ENCODE results near the gene TMEM31.

TMEM31 gene

DNA sequence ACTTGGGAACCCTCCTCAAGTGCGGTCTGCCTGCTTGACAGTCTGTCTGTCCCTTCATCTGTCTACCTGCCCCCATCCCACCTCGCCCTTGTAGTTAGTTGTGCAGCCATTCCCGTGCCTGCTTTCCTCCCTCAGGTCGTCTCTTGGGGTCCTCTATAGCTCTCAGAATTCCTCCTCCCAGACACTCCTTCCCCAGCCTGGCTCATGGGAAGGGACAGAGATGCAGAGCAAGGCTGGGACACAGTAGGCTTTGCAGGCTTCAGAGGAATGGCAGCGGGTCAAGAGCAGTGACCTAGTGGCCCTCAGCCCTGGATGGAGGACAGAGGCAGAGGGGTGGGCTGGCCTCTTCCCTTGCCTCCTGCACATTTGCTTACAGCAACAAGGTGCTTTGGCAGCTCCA is 18.3 kb downstream of the TMEM31 start:
- Histone ChIP-seq H3K4me3 (ENCODE audit: low read length) (no peak overlapping the region), H3K27me3 (ENCODE audit: control insufficient read depth, insufficient read depth, low read length) (peaks cover 15% of the 10 kb centered on the region), H3K9ac (ENCODE audit: low read depth, low read length) (no peak overlapping the region), H3K9me3 (replicated peaks; ENCODE audit: low read length) (no peaks in the 10 kb centered on the region), H3K4me2 (ENCODE audit: low read length) (no peak overlapping the region), H3K36me3 (ENCODE audit: insufficient read depth, low read length) (no peaks in the 10 kb centered on the region), H3K4me1 (ENCODE audit: control insufficient read depth, insufficient read depth, low read length) (peaks cover 32% of the 10 kb centered on the region)

DNA sequence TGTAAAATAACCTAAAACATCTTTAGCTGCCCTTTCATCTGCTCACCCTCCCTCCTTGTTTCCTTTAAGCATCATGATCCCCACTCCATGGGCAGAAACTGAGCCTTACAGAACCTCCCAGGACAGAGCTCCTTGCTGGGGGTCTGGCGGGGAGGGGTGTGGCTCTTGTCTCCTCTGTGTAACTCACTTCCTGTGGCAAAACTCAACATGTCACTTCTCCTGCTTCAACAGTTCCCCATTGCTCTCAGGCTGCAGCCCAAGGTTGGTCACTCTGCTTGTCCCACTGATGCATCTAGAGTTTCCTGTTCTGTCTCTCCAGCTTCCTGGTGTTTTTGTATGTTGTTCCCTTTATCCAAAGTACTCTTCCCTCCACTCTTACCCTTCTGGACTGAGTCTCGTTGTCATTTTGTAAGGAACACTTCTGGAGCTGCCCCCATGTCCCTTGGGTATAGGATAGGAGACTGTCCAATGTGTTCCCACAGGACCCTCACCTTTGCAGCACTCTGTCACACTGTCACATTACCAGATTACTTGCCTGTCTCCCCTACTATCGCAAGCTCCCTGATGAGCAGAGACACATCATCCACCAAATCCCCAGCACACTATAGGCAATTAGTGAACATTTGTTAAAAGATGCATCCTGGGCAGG is 19.6 kb downstream of the TMEM31 start:
- Histone ChIP-seq H3K9ac (ENCODE audit: low read depth, low read length) (peak overlapping the region; percentile 65), H3K27me3 (ENCODE audit: control insufficient read depth, insufficient read depth, low read length) (peaks cover 13% of the 10 kb centered on the region), H3K36me3 (ENCODE audit: insufficient read depth, low read length) (no peaks in the 10 kb centered on the region), H3K4me2 (ENCODE audit: low read length) (peak overlapping the region; percentile 23), H3K9me3 (replicated peaks; ENCODE audit: low read length) (no peaks in the 10 kb centered on the region), H3K4me1 (ENCODE audit: control insufficient read depth, insufficient read depth, low read length) (peaks cover 32% of the 10 kb centered on the region), H3K4me3 (ENCODE audit: low read length) (no peak overlapping the region)

DNA sequence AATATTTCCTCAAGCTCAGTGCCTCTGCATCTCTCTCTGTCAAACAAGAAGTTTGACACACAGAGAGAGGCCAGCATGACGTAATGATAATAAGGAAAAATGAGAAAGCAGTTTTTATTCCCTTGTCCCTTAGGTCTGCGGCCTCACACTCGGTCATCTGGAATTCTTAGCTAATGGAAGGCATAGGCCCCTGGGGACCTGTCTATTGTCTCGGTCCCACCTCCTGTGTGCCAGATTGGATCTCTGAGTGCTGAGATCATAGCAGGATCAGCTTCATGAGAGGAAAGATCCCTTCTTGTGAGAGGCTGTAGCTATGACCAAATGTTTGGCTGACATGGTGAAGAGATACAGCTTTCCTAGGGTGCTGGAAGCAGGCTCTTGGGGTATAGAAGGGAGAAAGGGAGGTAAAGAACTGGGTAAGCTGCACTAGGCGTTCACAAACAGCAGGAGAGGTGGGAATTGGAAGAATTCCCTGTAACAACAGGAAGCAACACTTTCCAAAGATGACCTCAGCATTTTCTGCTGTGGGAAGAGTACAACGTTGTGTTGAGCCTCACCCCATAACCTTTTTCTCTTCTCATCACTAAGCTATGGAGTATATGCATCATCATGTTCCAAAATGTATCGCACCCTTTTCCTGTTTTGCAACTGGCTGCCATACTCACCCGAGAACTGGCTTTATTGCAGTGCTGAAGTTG is 20.2 kb downstream of the TMEM31 start:
- Histone ChIP-seq H3K27me3 (ENCODE audit: control insufficient read depth, insufficient read depth, low read length) (peaks cover 10% of the 10 kb centered on the region), H3K36me3 (ENCODE audit: insufficient read depth, low read length) (no peaks in the 10 kb centered on the region), H3K4me3 (ENCODE audit: low read length) (no peak overlapping the region), H3K9me3 (replicated peaks; ENCODE audit: low read length) (no peaks in the 10 kb centered on the region), H3K9ac (ENCODE audit: low read depth, low read length) (peak overlapping the region; percentile 65), H3K4me1 (ENCODE audit: control insufficient read depth, insufficient read depth, low read length) (peaks cover 32% of the 10 kb centered on the region), H3K4me2 (ENCODE audit: low read length) (peak overlapping the region; percentile 40)

DNA sequence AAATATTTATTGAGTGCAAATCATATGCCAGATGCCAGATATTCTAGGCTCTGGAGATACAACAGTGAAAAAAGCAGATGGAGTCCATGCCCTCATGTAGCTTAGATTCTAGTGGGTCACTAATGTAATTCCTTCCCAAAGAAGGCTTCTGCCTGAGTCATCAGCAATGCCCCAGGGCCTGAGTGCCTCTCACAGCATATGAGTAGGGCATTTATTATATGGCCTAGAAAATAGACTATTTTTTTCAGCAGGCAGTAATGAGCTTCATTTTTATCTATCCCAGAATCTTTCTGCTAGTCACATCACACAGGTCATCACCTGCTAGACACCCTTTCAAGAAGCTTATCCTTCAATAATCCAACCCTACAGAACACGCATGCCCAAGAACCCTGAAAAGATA is 22.3 kb downstream of the TMEM31 start:
- Histone ChIP-seq H3K4me1 (ENCODE audit: control insufficient read depth, insufficient read depth, low read length) (peaks cover 32% of the 10 kb centered on the region), H3K4me2 (ENCODE audit: low read length) (no peak overlapping the region), H3K9me3 (replicated peaks; ENCODE audit: low read length) (no peaks in the 10 kb centered on the region), H3K27me3 (ENCODE audit: control insufficient read depth, insufficient read depth, low read length) (peaks cover 2% of the 10 kb centered on the region), H3K9ac (ENCODE audit: low read depth, low read length) (no peak overlapping the region), H3K36me3 (ENCODE audit: insufficient read depth, low read length) (no peaks in the 10 kb centered on the region), H3K4me3 (ENCODE audit: low read length) (no peak overlapping the region)

DNA sequence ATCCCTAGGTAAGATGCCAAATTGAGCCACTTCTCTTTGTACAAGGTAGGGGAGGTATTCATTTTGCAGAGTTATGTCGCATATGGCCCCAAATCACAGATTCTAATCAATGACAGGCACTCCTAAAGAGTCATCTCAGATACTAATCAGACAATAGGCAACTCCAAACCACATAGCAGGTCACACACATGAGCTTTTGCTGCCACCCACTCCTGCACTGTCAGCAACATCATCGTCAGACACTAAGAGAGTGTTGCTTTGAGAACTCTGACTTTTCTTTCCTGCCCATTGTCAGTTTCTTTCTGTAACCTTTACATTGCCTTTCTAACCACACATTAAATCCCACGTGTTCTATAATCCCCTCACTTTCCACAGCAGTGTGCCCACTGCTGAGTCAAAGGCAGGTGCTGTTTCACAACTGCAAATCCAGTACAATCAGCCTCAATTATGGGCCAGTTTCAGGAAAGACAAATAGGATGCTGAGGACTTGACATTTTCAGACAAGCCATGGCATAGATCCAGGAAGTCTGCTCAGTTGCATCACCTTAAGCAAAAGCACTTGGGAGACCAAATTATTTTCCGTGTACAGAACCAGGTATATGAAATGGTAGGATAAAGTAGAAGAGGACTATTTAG is 23.5 kb downstream of the TMEM31 start:
- no peak overlapping the region for H3K4me2 ChIP-seq (ENCODE audit: low read length)
- no peaks in the 10 kb centered on the region for H3K27me3 ChIP-seq (ENCODE audit: control insufficient read depth, insufficient read depth, low read length)

DNA sequence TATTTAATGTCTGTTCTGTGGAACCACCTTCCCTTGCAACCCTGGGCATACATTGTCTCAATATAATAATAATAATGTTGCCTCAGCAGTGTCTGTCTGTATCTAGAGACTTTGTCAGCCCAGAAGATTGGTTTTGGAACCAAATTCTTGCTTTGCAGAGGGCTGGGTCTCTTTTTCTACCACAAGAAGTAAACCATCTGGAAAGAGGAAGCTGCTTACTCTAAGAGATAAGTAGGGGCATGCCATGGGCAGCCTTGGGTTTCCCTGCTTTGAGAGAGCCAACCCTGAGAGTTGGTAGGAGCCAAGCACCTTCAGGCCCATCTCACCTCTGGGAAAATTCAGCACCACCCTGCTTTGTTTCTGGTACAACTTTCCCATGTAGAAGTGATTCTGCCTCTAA is 27.0 kb downstream of the TMEM31 start:
- H3K9ac ChIP-seq (ENCODE audit: low read depth, low read length): no peak overlapping the region
- H3K36me3 ChIP-seq (ENCODE audit: insufficient read depth, low read length): no peaks in the 10 kb centered on the region
- H3K27me3 ChIP-seq (ENCODE audit: control insufficient read depth, insufficient read depth, low read length): no peaks in the 10 kb centered on the region

More for the DNA sequence above, 23.5 kb downstream of the TMEM31 start:
- H3K4me3 ChIP-seq (ENCODE audit: low read length): no peak overlapping the region
- no peak overlapping the region for H3K9ac ChIP-seq (ENCODE audit: low read depth, low read length)
- no peaks in the 10 kb centered on the region for H3K36me3 ChIP-seq (ENCODE audit: insufficient read depth, low read length)
- H3K9me3 ChIP-seq (replicated peaks; ENCODE audit: low read length): no peaks in the 10 kb centered on the region
- H3K4me1 ChIP-seq (ENCODE audit: control insufficient read depth, insufficient read depth, low read length): peaks cover 32% of the 10 kb centered on the region

DNA sequence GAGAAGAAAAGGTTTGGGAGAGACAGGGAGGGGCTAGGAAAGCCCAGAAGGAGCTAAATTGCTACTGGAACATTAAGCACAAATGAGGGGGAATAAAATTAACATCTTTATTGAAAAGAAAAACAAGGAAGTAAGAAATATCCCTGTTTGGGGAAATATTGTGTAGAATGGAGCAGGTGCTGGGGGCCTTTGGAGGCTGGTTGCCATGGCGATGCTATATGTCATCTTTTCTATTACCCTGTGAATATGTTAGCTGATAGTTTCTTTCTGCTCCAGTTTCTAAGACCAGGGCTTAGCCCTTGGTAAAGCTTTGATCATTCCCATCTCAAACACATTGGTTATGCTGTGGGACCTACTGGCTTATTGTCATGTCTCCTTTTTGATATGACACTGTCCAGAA is 28.7 kb downstream of the TMEM31 start:
- peaks cover 6% of the 10 kb centered on the region for H3K4me1 ChIP-seq (ENCODE audit: control insufficient read depth, insufficient read depth, low read length)
- no peaks in the 10 kb centered on the region for H3K27me3 ChIP-seq (ENCODE audit: control insufficient read depth, insufficient read depth, low read length)
- no peak overlapping the region for H3K4me3 ChIP-seq (ENCODE audit: low read length)
- H3K9me3 ChIP-seq (replicated peaks; ENCODE audit: low read length): no peaks in the 10 kb centered on the region
- no peak overlapping the region for H3K9ac ChIP-seq (ENCODE audit: low read depth, low read length)
- no peaks in the 10 kb centered on the region for H3K36me3 ChIP-seq (ENCODE audit: insufficient read depth, low read length)
- no peak overlapping the region for H3K4me2 ChIP-seq (ENCODE audit: low read length)

More for the DNA sequence above, 27.0 kb downstream of the TMEM31 start:
- Histone ChIP-seq H3K4me2 (ENCODE audit: low read length) (no peak overlapping the region), H3K4me1 (ENCODE audit: control insufficient read depth, insufficient read depth, low read length) (peaks cover 10% of the 10 kb centered on the region), H3K9me3 (replicated peaks; ENCODE audit: low read length) (no peaks in the 10 kb centered on the region), H3K4me3 (ENCODE audit: low read length) (no peak overlapping the region)

DNA sequence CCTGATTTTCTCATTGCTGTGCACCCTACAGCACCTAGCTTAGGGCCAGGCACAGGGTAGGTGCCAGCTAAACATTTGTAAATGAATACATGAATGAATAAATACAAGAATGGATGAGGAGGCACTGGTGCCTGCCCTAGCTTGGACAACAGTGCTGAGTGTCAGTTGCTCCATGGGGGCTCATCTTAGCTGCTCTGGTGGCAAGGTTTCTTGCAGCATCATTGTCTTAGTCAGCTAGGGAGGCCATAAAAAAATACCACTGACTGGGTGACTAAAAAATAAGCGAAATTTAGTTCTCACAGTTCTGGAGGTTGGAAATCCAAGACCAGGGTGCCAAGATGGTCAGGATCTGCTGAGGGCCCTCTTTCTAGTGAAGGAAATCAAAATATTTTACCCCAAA is 31.2 kb downstream of the TMEM31 start:
- Histone ChIP-seq H3K9ac (ENCODE audit: low read depth, low read length) (no peak overlapping the region), H3K4me1 (ENCODE audit: control insufficient read depth, insufficient read depth, low read length) (peaks cover 6% of the 10 kb centered on the region), H3K4me3 (ENCODE audit: low read length) (no peak overlapping the region), H3K9me3 (replicated peaks; ENCODE audit: low read length) (no peaks in the 10 kb centered on the region), H3K27me3 (ENCODE audit: control insufficient read depth, insufficient read depth, low read length) (peaks cover 4% of the 10 kb centered on the region), H3K36me3 (ENCODE audit: insufficient read depth, low read length) (no peaks in the 10 kb centered on the region), H3K4me2 (ENCODE audit: low read length) (no peak overlapping the region)

DNA sequence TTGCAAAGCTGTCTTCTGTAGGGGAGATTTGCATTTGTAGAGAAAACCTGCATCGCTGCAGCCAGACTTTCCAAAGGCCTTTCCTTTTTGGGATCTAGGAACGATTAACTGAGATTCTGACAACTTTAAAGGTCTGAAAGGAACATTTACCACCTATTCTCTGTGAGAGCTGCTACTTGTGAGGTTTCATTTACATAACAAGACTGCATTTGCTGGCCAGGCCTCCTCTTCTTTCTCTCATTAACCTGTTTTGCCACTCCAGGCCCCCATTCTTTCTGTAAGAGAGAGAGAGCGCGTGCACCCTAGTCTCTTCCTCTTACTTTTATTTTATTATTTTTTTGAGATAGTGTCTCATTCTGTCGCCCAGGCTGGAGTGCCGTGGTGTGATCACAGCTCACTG is 31.6 kb downstream of the TMEM31 start:
- no peak overlapping the region for H3K9ac ChIP-seq (ENCODE audit: low read depth, low read length)
- H3K4me1 ChIP-seq (ENCODE audit: control insufficient read depth, insufficient read depth, low read length): peaks cover 6% of the 10 kb centered on the region
- no peaks in the 10 kb centered on the region for H3K36me3 ChIP-seq (ENCODE audit: insufficient read depth, low read length)
- no peak overlapping the region for H3K4me2 ChIP-seq (ENCODE audit: low read length)
- H3K4me3 ChIP-seq (ENCODE audit: low read length): no peak overlapping the region
- H3K9me3 ChIP-seq (replicated peaks; ENCODE audit: low read length): no peaks in the 10 kb centered on the region
- H3K27me3 ChIP-seq (ENCODE audit: control insufficient read depth, insufficient read depth, low read length): peaks cover 7% of the 10 kb centered on the region

DNA sequence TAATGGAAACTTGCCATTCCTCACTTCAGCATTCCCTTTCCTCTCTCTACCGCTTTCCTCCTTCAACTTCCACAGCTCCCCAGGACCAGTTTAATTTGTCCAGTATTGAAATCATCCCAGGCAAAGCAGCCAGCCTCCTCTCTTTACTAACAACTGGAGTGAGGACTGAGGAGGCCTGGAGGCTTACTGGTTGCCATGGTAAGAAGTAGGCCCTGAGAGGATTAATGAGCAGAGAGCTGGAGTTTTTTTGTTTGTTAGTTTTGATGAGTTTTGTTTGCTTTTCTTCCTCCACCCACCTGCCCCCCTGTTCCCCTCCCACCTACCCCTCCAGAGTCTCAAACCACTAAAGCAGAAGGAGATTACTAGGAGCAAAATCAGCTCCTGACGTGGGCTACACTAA is 36.5 kb downstream of the TMEM31 start:
- no peak overlapping the region for H3K4me2 ChIP-seq (ENCODE audit: low read length)
- no peaks in the 10 kb centered on the region for H3K9me3 ChIP-seq (replicated peaks; ENCODE audit: low read length)
- H3K36me3 ChIP-seq (ENCODE audit: insufficient read depth, low read length): no peaks in the 10 kb centered on the region
- no peak overlapping the region for H3K4me3 ChIP-seq (ENCODE audit: low read length)
- peaks cover 19% of the 10 kb centered on the region for H3K27me3 ChIP-seq (ENCODE audit: control insufficient read depth, insufficient read depth, low read length)
- H3K4me1 ChIP-seq (ENCODE audit: control insufficient read depth, insufficient read depth, low read length): peaks cover 1% of the 10 kb centered on the region
- H3K9ac ChIP-seq (ENCODE audit: low read depth, low read length): no peak overlapping the region

DNA sequence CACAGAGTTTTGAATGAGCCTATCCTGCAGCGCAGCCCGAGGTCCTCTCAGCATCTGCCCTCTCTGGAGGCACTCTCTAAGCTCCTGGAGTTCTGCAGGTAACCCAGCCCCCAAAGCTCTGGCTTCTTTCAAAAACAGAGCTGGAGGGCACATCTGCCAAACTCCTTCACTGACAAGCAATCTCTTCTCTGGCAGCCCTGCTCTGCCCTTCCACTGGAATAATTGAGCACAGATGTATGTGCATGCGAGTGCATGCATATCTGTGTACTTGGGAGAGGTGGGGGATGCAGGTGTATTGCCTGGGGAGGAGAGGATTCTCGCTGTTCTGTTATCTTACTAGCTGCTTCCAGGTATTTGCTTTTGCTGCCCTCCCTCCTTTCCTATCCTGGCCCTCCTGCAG is 43.7 kb downstream of the TMEM31 start:
- Histone ChIP-seq H3K27me3 (ENCODE audit: control insufficient read depth, insufficient read depth, low read length) (peaks cover 25% of the 10 kb centered on the region), H3K9me3 (replicated peaks; ENCODE audit: low read length) (peaks cover 4% of the 10 kb centered on the region), H3K4me3 (ENCODE audit: low read length) (no peak overlapping the region), H3K4me2 (ENCODE audit: low read length) (no peak overlapping the region), H3K9ac (ENCODE audit: low read depth, low read length) (no peak overlapping the region), H3K4me1 (ENCODE audit: control insufficient read depth, insufficient read depth, low read length) (no peaks in the 10 kb centered on the region), H3K36me3 (ENCODE audit: insufficient read depth, low read length) (no peaks in the 10 kb centered on the region)

Measured in skeletal muscle satellite cell (primary cell).